A549 (cell line): Measurements from ENCODE around the gene FAM199X. TPM values are rescaled to one million over a fixed set of nuclear protein-coding genes. Genes with fewer than 3 reads are reported as not detected.

Experiments
- ATAC-seq, 2 experiments: fragments of 200-7000 bp in 1 of 2; fragments of >200 bp in 1 of 2; cut with Nextera tagmentation in 1 of 2; cut with Tn5 transposase in 1 of 2; 3 replicates each; pipeline versions ENCODE4 v1.8.0 to v1.9.1; 2018 to 2020; ENCODE audit warnings: mild to moderate bottlenecking in 1 of 2, moderate library complexity in 1 of 2
- CTCF ChIA-PET: fragments of 300-600 bp; sonication (Branson Sonifier 250); formaldehyde crosslinking; extraction: SDS; loops from one replicate; lab custom pipeline; 2021; ENCODE audit warnings: antibody characterized with exemption, inconsistent platforms; lab: Yijun Ruan, JAX
- POLR2A ChIA-PET: fragments of 350-600 bp; formaldehyde crosslinking; extraction: SDS; loops from one replicate; lab custom pipeline; 2021; ENCODE audit warnings: antibody characterized with exemption, inconsistent platforms; lab: Yijun Ruan, JAX
- DNase-seq, 2 experiments: peaks; one replicate each; pipeline versions ENCODE4 v3.0.0 to v3.0.0-alpha.2; 2011 to 2016; ENCODE audit warnings: low read depth in 1 of 2, low spot score in 1 of 2
- FAIRE-seq: peaks from 2 replicates; lab custom pipeline; 2011; peaks lifted over from hg19 to GRCh38; lab: Jason Lieb, UNC
- H3K27ac ChIP-seq, 2 experiments: fragments of >200 bp; sonication (Bioruptor Twin); formaldehyde crosslinking; 3 replicates each; pipeline ENCODE4 v1.5.1; 2016 to 2017
- H3K4me1 ChIP-seq: fragments of >200 bp; sonication (Bioruptor Twin); formaldehyde crosslinking; 3 replicates; pipeline ENCODE4 v1.6.1; 2016
- H3K4me2 ChIP-seq: fragments of >200 bp; sonication (Bioruptor Twin); formaldehyde crosslinking; 3 replicates; pipeline ENCODE4 v1.6.1; 2016
- H3K4me3 ChIP-seq: fragments of >200 bp; sonication (Bioruptor Twin); formaldehyde crosslinking; 3 replicates; pipeline ENCODE4 v1.5.1; 2016
- H3K9me3 ChIP-seq: fragments of >200 bp; sonication (Bioruptor Twin); formaldehyde crosslinking; 3 replicates; pipeline ENCODE4 v1.6.1; 2016
- BCL3 ChIP-seq: fragments of >200 bp; sonication (Bioruptor Twin); formaldehyde crosslinking; IDR thresholded peaks from 3 replicates; pipeline ENCODE4 v1.6.1; 2016
- CBX8 ChIP-seq: fragments of 200-600 bp; sonication (generic); IDR thresholded peaks from 2 replicates; pipeline ENCODE4 v1.6.1; 2016
- CHD2 ChIP-seq: fragments of 150-350 bp; IDR thresholded peaks from 2 replicates; pipeline ENCODE4 v1.6.1; 2014; ENCODE audit warnings: low read length; ENCODE audit not compliant: partially characterized antibody
- CTCF ChIP-seq: fragments of >200 bp; sonication (Bioruptor Twin); formaldehyde crosslinking; IDR thresholded peaks from 3 replicates; pipeline ENCODE4 v1.5.1; 2016
- EHMT2 ChIP-seq: fragments of 200-600 bp; sonication (generic); IDR thresholded peaks from 2 replicates; pipeline ENCODE4 v1.6.1; 2016; ENCODE audit warnings: antibody characterized with exemption, low read depth, mild to moderate bottlenecking, moderate library complexity
- ELK1 ChIP-seq: fragments of 150-350 bp; IDR thresholded peaks from 2 replicates; pipeline ENCODE4 v1.6.1; 2014; ENCODE audit warnings: low read depth, mild to moderate bottlenecking, low read length
- EP300 ChIP-seq, 2 experiments: fragments of >200 bp; sonication (Bioruptor Twin); formaldehyde crosslinking; IDR thresholded peaks; 2 replicates in 1 of 2; 3 replicates in 1 of 2; pipeline ENCODE4 v1.6.1; 2016 to 2017
- ESRRA ChIP-seq: fragments of 150-350 bp; IDR thresholded peaks from 2 replicates; pipeline ENCODE4 v1.6.1; 2014; ENCODE audit warnings: mild to moderate bottlenecking, low read length, borderline replicate concordance
- FOSB ChIP-seq: fragments of 250-450 bp; sonication (Bioruptor Pico); IDR thresholded peaks from 2 replicates; pipeline ENCODE4 v1.5.0; 2020; ENCODE audit warnings: mild to moderate bottlenecking, moderate library complexity
- HDAC2 ChIP-seq: fragments of 200-600 bp; sonication (generic); IDR thresholded peaks from 2 replicates; pipeline ENCODE4 v1.6.1; 2016
- HES2 ChIP-seq: fragments of >200 bp; sonication (Bioruptor Twin); formaldehyde crosslinking; IDR thresholded peaks from 2 replicates; pipeline ENCODE4 v1.6.1; 2016
- HEYL ChIP-seq: fragments of 250-450 bp; sonication (Bioruptor Pico); IDR thresholded peaks from 2 replicates; pipeline ENCODE4 v1.8.0; 2021; ENCODE audit warnings: mild to moderate bottlenecking, moderate library complexity
- HMGXB4 ChIP-seq: fragments of 250-450 bp; sonication (Bioruptor Pico); IDR thresholded peaks from 2 replicates; pipeline ENCODE4 v1.5.0; 2021; ENCODE audit warnings: mild to moderate bottlenecking, moderate library complexity, borderline replicate concordance
- HOXB13 ChIP-seq: fragments of 250-450 bp; sonication (Bioruptor Pico); IDR thresholded peaks from 2 replicates; pipeline ENCODE4 v1.5.0; 2020; ENCODE audit warnings: low read depth, mild to moderate bottlenecking, moderate library complexity
- JUN ChIP-seq, 2 experiments: fragments of >200 bp; sonication (Bioruptor Twin); formaldehyde crosslinking; IDR thresholded peaks; 2 replicates in 1 of 2; 3 replicates in 1 of 2; pipeline ENCODE4 v1.6.1; 2016 to 2017
- KDM1A ChIP-seq: fragments of 200-600 bp; sonication (generic); IDR thresholded peaks from 2 replicates; pipeline ENCODE4 v1.6.1; 2016; ENCODE audit warnings: low read depth, mild to moderate bottlenecking
- KDM5A ChIP-seq: fragments of 200-600 bp; sonication (generic); IDR thresholded peaks from 2 replicates; pipeline ENCODE4 v1.6.1; 2016; ENCODE audit warnings: antibody characterized with exemption, mild to moderate bottlenecking
- MAFK ChIP-seq: fragments of 450-650 bp; IDR thresholded peaks from 2 replicates; pipeline ENCODE4 v1.6.1; 2014; ENCODE audit not compliant: partially characterized antibody
- MAX ChIP-seq: IDR thresholded peaks from 2 replicates; pipeline ENCODE4 v1.6.1; 2012
- MYC ChIP-seq: IDR thresholded peaks from 2 replicates; pipeline ENCODE4 v1.6.1; 2012; ENCODE audit warnings: mild to moderate bottlenecking, inconsistent platforms, low read length, improper control_type of control experiment, borderline replicate concordance
- NFE2L2 ChIP-seq: fragments of 150-350 bp; conservative IDR thresholded peaks from 2 replicates; pipeline ENCODE4 v1.6.1; 2014; ENCODE audit warnings: low read length
- NPAS2 ChIP-seq: fragments of 250-450 bp; sonication (Bioruptor Pico); IDR thresholded peaks from 2 replicates; pipeline ENCODE4 v1.8.0; 2022; ENCODE audit warnings: mild to moderate bottlenecking, moderate library complexity, borderline replicate concordance
- PBX3 ChIP-seq: IDR thresholded peaks from 2 replicates; pipeline ENCODE4 v1.6.1; 2012
- PHF8 ChIP-seq: fragments of 200-600 bp; sonication (generic); IDR thresholded peaks from 2 replicates; pipeline ENCODE4 v1.6.1; 2016; ENCODE audit warnings: low read depth, mild to moderate bottlenecking, antibody characterized with exemption, moderate library complexity, borderline replicate concordance
- POLR2A ChIP-seq: IDR thresholded peaks from 2 replicates; pipeline ENCODE4 v1.6.1; 2012; ENCODE audit warnings: mild to moderate bottlenecking, low read length
- POLR2AphosphoS2 ChIP-seq: conservative IDR thresholded peaks from 2 replicates; pipeline ENCODE4 v1.6.1; 2012; ENCODE audit warnings: low read length, improper control_type of control experiment, inconsistent platforms
- RFX5 ChIP-seq: fragments of 450-650 bp; IDR thresholded peaks from 2 replicates; pipeline ENCODE4 v1.7.1; 2014; ENCODE audit warnings: antibody characterized with exemption, mild to moderate bottlenecking, moderate library complexity
- RNF2 ChIP-seq: fragments of 200-600 bp; sonication (generic); IDR thresholded peaks from 2 replicates; pipeline ENCODE4 v1.6.1; 2016; ENCODE audit warnings: low read depth, mild to moderate bottlenecking, antibody characterized with exemption, moderate library complexity, borderline replicate concordance
- TP53 ChIP-seq: fragments of 250-450 bp; sonication (Bioruptor Pico); IDR thresholded peaks from 2 replicates; pipeline ENCODE4 v1.5.0; 2021; ENCODE audit warnings: mild to moderate bottlenecking, moderate library complexity
- ZC3H11A ChIP-seq: fragments of 450-650 bp; IDR thresholded peaks from 2 replicates; pipeline ENCODE4 v1.6.1; 2014; ENCODE audit warnings: antibody characterized with exemption, mild to moderate bottlenecking
- ZSCAN20 ChIP-seq: fragments of 250-450 bp; sonication (Bioruptor Pico); IDR thresholded peaks from 2 replicates; pipeline ENCODE4 v1.8.0; 2022; ENCODE audit warnings: mild to moderate bottlenecking, moderate library complexity
- WGBS: methylation state at CpG from one replicate; pipeline ENCODE4 v1.1.6; 2017; ENCODE audit errors: missing lambda C conversion rate; 5-methylcytosine and 5-hydroxymethylcytosine counted together
- polyA plus RNA-seq, 4 experiments: library from polyadenylated mRNA; depleted of rRNA in 3 of 4; stranded (reverse); fragments of >200 nt; fragmentation: RNase III in 1 of 4; extraction: RNeasy Plus Mini Kit Qiagen cat#74134 plus additional on column Dnase treatment in 1 of 4; gene quantifications; 2 replicates in 3 of 4; 3 replicates in 1 of 4; pipeline ENCODE4 v1.2.3, GENCODE V29; 2011 to 2017

The FAM199X gene
- polyA plus RNA-seq, 2 of the 4 experiments (the other 2 are of a cell fraction) = 20.1 to 26.4 TPM

GRCh38 chrX:104156630-104157529 lies 9.4 kb upstream of the FAM199X start, which contains the start of gene SLC25A53:
Gene SLC25A53, minus strand, starts transcription at chrX:104157009. Its CDS starts 51,752 bp downstream, at chrX:104105257.
- peak; percentile 97 to 98 for ATAC-seq
- Histone ChIP-seq H3K9me3 (no peaks in the 10 kb centered on the region), H3K4me1 (peaks cover 12% of the 10 kb centered on the region; the same call in 1 of the 3 replicates), H3K27ac (peak within 1 kb of the TSS; percentile 98 to 99), H3K4me2 (peak within 1 kb of the TSS; percentile 84), H3K4me3 (peak within 1 kb of the TSS; percentile 72)
- CTCF ChIA-PET = interaction anchor here (1.0 to 1.1 kb wide), 2 partner anchors 9 to 40 kb away, joined by 3 to 4 read pairs; partner anchors contain the start of gene FAM199X
- FAIRE-seq = no peak
- peak; percentile 59 to 90 for DNase-seq
- no peak for TF ChIP-seq CHD2
- TF ChIP-seq HOXB13 (CRISPR knock-in tag) = no peak
- TF ChIP-seq ELK1 = no peak
- TF ChIP-seq EP300 (IDR thresholded peaks at IDR 0.05) = no peak
- peak; percentile 54; the same call in 1 of the 2 replicates for TF ChIP-seq POLR2A
- TF ChIP-seq CTCF = no peak
- 0 out of 2 replicates have a peak, but pooled peaks have one; percentile 30 for TF ChIP-seq HDAC2
- no peak for TF ChIP-seq HMGXB4 (CRISPR knock-in tag)
- TF ChIP-seq TP53 (CRISPR knock-in tag) = no peak
- TF ChIP-seq NFE2L2 = no peak
- no peak for TF ChIP-seq POLR2AphosphoS2
- TF ChIP-seq EHMT2 = no peak
- peak; percentile 67; the same call in 1 of the 2 replicates for TF ChIP-seq PHF8
- no peak for TF ChIP-seq KDM1A
- TF ChIP-seq ZC3H11A = no peak
- TF ChIP-seq MAFK = no peak
- 0 out of 2 replicates have a peak, but pooled peaks have one; percentile 15 for TF ChIP-seq ESRRA
- peak in 1 of 2 experiments; percentile 79; a peak in 4 of 5 replicates for TF ChIP-seq JUN (IDR thresholded peaks at IDR 0.05)
- no peak for TF ChIP-seq HES2
- peak; percentile 47; the same call in 1 of the 2 replicates for TF ChIP-seq RFX5
- TF ChIP-seq MAX = peak; percentile 54
- TF ChIP-seq HEYL (CRISPR knock-in tag) = no peak
- no peak for TF ChIP-seq NPAS2 (CRISPR knock-in tag)
- no peak for TF ChIP-seq BCL3
- no peak for TF ChIP-seq FOSB (CRISPR knock-in tag)
- TF ChIP-seq MYC = no peak
- TF ChIP-seq PBX3 = no peak
- TF ChIP-seq ZSCAN20 (CRISPR knock-in tag) = no peak
- no peak for TF ChIP-seq RNF2
- no peak for TF ChIP-seq CBX8
- peak; percentile 95 for TF ChIP-seq KDM5A
- WGBS = under 1% methylated on average over 30 of the region's 44 CpGs
- POLR2A ChIA-PET = interaction anchor here (0.6 to 2.1 kb wide), 4 partner anchors 9 to 591 kb away, joined by 3 to 51 read pairs (median 4); partner anchors contain the start of genes FAM199X and MORF4L2
